Subcutaneous abdominal adipose tissue (tissue), 5 donors: ENCODE measurements around the gene ARHGAP5.

Source experiments
- H3K27ac ChIP-seq: one replicate; pipeline ENCODE4 v1.7.0; 2013; ENCODE audit warnings: low read depth, mild to moderate bottlenecking, inconsistent platforms, low read length, moderate library complexity
- H3K27me3 ChIP-seq, 5 donors: one replicate each; pipeline ENCODE4 v1.7.0; 2013; ENCODE audit warnings: low read length in 5 of 5, inconsistent platforms in 1 of 5; ENCODE audit not compliant: control insufficient read depth in 5 of 5, insufficient read depth in 4 of 5
- H3K36me3 ChIP-seq, 5 donors: one replicate each; pipeline ENCODE4 v1.7.0; 2013; ENCODE audit warnings: low read length in 5 of 5; ENCODE audit not compliant: control insufficient read depth in 5 of 5, insufficient read depth in 5 of 5
- H3K4me1 ChIP-seq, 5 donors: one replicate each; pipeline ENCODE4 v1.7.0; 2013; ENCODE audit warnings: low read length in 5 of 5, mild to moderate bottlenecking in 3 of 5, moderate library complexity in 1 of 5; ENCODE audit not compliant: control insufficient read depth in 5 of 5, insufficient read depth in 5 of 5
- H3K4me3 ChIP-seq, 5 donors: one replicate each; pipeline ENCODE4 v1.7.0; 2013; ENCODE audit warnings: low read length in 5 of 5, low read depth in 1 of 5
- H3K9ac ChIP-seq, 5 donors: one replicate each; pipeline ENCODE4 v1.7.0; 2013; ENCODE audit warnings: low read length in 5 of 5, mild to moderate bottlenecking in 4 of 5, moderate library complexity in 3 of 5
- H3K9me3 ChIP-seq, 5 donors: one replicate each; pipeline ENCODE4 v1.7.0; 2013; ENCODE audit warnings: low read length in 5 of 5; ENCODE audit not compliant: control insufficient read depth in 5 of 5
- donor health status: healthy.
- donor health status: healthy.
- donor health status: healthy.
- donor health status: healthy.
- donor health status: healthy.

ARHGAP5 gene

DNA sequence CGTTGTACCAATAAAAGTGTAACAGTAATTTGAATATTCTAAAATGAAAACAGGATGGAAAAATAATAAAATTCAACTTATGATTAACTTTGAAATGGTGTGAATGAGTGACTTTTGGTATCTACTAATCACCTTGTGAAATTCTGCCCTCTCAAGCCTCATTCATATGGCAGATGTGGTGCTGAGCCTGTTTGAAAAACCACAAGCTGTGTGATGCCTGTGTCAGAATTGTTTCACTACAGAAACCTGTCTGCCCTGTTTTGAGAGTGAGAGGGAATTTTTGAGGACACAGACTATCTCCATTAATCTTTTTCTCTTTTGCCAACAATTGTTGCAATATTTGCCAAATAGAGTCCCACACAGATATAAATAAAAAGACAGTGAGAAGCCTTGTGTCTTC lies 120.8 kb downstream of the ARHGAP5 start:
- H3K9ac ChIP-seq = no peak overlapping the region
- no peak overlapping the region for H3K4me3 ChIP-seq
- no peak overlapping the region for H3K27ac ChIP-seq
- no peaks in the 10 kb centered on the region for H3K27me3 ChIP-seq
- peaks cover 0 to 24% (median 21%) of the 10 kb centered on the region in 5 donors for H3K4me1 ChIP-seq
- no peaks in the 10 kb centered on the region for H3K36me3 ChIP-seq
- H3K9me3 ChIP-seq = no peaks in the 10 kb centered on the region

DNA sequence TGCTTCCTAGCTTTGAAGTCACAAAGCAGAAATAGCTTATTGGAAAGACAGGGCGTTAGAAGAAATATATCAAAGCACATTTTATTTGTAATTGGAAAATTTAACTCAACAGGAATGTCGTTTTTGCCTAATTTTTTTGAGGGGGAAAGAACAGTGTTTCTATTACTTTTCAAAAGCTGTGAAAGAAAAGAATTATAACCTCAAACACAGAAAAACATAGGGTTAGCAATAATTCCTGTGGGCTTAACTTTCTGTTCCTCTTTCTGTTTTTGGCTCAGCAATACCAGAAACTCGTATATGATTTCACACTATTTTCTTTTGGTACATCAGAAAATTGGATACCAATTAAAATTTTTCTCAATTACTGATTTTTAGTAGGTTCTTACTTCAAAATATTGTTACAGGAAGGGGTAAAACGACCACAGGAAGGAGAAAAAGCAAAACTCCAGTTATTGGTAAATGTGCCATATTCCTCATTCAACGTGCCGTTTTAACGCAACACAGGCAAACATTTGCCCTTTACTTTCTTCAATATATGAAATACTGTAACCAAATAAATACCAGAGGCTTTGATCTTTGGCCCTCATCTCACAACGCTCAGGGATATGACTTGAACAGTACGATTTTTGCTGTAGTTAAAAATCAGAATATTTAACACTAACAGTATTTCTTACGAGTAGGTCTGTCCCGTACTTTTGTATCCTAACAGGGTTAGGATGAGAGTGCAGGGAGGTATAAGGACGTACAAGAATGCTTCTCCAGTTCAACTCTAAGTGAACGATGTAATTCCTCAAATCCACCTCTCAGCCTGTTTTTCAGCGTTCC lies 123.5 kb downstream of the ARHGAP5 start:
- Histone ChIP-seq H3K27me3 (no peaks in the 10 kb centered on the region), H3K4me1 (peaks cover 3 to 38% (median 33%) of the 10 kb centered on the region in 5 donors), H3K27ac (no peak overlapping the region), H3K9me3 (no peaks in the 10 kb centered on the region), H3K4me3 (peak overlapping the region; percentile 92 to 98 (median 96)), H3K9ac (peak overlapping the region in 4 of 5 donors; percentile 6 to 90 (median 72)), H3K36me3 (no peaks in the 10 kb centered on the region)

DNA sequence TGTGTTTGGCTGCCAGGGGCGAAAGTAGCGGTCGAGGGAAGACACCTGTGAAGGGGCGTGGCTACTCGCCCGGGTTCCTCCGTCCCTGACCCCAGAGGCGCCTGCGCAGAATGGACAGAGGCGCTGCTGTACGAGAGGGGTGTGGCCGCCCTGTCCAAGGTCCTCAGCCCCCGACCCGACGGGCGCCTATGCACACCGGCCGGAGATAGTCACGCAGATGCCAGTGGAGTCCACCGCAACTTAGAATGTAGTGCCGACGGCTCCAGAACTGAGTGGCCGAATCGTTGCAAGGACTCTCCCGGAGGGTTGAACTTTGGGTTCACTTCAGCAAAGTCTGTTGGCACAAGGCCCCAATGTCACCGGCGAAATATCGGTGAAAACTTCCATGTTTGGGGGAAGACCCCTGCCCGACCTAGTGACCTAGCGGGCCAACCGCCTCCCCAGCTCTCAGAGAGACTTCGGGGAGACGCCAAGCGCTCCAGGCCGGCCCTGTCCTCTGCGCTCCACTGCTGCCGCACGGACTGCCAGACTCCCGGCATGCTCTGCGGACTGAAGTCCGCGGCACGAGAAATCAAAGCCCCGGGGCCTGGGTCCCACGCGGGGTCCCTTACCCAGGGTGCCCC lies 124.2 kb downstream of the ARHGAP5 start:
- Histone ChIP-seq H3K36me3 (no peaks in the 10 kb centered on the region), H3K4me1 (peaks cover 3 to 38% (median 33%) of the 10 kb centered on the region in 5 donors), H3K27me3 (no peaks in the 10 kb centered on the region), H3K27ac (peak overlapping the region; percentile 79), H3K9ac (peak overlapping the region in 4 of 5 donors; percentile 64 to 90 (median 81)), H3K9me3 (no peaks in the 10 kb centered on the region), H3K4me3 (peak overlapping the region; percentile 92 to 98 (median 96))

DNA sequence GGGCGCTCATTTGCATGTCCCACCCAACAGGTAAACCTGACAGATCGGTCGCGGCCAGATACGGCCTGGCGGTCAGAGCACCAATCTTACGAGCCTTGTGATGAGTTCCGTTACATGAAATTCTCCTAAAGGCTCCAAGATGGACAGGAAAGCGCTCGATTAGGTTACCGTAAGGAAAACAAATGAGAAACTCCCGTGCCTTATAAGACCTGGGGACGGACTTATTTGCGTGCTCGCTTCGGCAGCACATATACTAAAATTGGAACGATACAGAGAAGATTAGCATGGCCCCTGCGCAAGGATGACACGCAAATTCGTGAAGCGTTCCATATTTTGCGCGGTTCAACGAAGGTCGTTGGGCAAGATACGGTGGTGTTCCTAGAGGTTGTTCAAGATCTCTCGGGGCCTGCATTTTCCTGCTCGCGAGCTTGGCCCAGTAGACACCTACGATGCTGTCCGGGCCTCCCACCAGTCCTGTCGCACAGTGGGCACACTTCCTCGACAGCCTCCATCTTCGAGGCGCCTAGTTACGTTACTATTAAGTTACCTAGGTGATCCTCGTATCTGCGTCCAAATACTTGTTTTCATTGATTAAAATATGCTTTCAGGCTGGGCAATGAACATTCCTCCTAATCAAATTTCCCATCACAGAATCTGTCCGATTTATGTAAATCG lies 124.8 kb downstream of the ARHGAP5 start, which contains the start of gene RNU6-7:
Gene RNU6-7 (plus strand): TSS at position 230 of the 675 bp plus-strand sequence.
- Histone ChIP-seq H3K36me3 (no peaks in the 10 kb centered on the region), H3K27ac (peak within 1 kb of the TSS; percentile 79), H3K27me3 (no peaks in the 10 kb centered on the region), H3K9ac (peak within 1 kb of the TSS; percentile 12 to 90 (median 84)), H3K4me3 (peak within 1 kb of the TSS; percentile 92 to 98 (median 96)), H3K4me1 (peaks cover 3 to 38% (median 33%) of the 10 kb centered on the region in 5 donors), H3K9me3 (no peaks in the 10 kb centered on the region)

DNA sequence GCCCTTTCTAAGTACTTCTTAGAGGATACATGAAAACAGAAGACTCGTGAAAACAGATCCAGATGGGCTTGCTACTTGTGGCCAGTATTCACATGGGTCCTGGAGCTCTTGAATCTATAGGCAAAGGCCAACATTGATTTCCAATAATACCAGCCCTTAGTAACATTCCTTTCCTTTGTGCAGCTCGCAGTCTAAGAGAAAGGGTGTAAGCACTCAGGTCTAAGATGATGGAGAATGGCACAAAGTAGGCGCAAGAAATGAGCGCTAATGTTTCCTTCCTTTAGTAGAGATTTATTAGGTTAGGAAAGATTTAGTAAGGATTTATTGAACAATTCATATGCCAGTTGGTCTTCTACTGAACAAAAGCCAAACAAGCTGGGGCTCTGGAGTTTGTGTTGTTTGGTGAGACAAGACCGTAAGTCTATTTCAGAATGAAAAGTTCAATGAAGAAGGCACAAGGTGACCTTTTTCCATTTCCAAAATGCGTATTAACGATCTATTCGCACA lies 125.4 kb downstream of the ARHGAP5 start:
- H3K36me3 ChIP-seq = no peaks in the 10 kb centered on the region
- no peaks in the 10 kb centered on the region for H3K9me3 ChIP-seq

DNA sequence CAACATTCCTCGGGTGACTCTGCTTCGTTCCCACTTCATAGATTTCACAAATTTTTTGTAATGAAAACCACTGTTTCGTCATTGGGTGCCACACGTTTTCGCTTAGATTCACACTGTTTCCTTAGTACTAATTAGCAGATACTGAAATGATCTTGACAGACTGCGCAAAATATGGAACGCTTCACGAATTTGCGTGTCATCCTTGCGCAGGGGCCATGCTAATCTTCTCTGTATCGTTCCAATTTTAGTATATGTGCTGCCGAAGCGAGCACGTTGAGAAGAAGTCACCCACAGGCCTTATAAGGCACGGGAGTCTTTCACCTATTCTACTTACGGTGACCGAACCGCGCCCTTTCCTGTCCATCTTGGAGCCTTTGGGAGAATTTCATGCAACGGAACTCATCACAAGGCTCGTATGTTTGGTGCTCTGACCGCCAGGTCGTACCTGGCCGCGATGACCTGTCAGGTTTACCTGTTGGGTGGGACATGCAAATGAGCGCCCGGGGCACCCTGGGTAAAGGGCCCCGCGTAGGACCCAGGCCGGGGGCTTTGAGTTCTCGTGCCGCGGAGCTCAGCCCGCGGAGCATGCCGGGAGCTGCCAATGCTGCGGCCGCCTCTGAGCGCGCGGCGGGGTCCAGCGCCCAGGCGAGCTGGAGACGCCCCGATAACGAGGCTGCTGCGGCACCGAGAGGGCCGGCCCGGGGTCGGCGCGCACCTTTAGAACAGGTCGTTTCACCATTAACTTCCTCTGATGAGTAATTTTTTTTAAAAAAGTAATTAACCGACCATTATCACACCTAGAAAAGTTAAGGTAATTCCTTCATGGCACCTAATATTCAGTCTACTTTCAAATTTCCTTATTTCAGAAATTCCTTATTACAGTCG lies 126.1 kb downstream of the ARHGAP5 start, which contains the start of gene RNU6-8:
Gene RNU6-8 (minus strand): TSS at position 272 of the 885 bp plus-strand sequence.
- peak within 1 kb of the TSS; percentile 79 for H3K27ac ChIP-seq
- H3K36me3 ChIP-seq = no peaks in the 10 kb centered on the region
- peak within 1 kb of the TSS; percentile 87 to 98 (median 96) for H3K4me3 ChIP-seq
- peak within 1 kb of the TSS; percentile 12 to 90 (median 84) for H3K9ac ChIP-seq
- H3K9me3 ChIP-seq = no peaks in the 10 kb centered on the region
- peaks cover 3 to 38% (median 33%) of the 10 kb centered on the region in 5 donors for H3K4me1 ChIP-seq
- H3K27me3 ChIP-seq = no peaks in the 10 kb centered on the region

More for the DNA sequence above, 125.4 kb downstream of the ARHGAP5 start:
- Histone ChIP-seq H3K4me1 (peaks cover 3 to 38% (median 33%) of the 10 kb centered on the region in 5 donors), H3K9ac (peak overlapping the region; percentile 12 to 90 (median 84)), H3K27me3 (no peaks in the 10 kb centered on the region), H3K4me3 (peak overlapping the region; percentile 87 to 98 (median 96)), H3K27ac (peak overlapping the region; percentile 79)

DNA sequence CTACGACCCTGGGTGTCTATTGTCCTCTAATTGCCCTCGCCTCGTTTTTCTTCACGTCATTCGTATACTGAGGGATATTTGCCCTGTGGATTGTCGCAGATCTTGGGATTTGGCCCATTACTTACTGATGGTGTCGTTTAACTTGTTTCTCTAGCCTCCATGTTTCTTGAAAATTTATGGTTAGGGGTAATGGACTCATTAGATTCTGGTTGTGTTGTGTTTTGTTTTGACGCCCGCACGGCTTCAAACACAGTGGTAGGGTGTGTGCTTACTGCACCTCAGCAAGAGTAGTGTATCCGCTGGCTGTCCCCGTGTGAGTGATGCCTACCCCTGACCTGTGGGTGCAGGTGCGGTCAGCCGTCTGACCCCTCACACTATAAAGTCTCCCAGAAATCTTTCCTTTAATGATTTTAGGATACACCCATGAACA lies 126.8 kb downstream of the ARHGAP5 start:
- Histone ChIP-seq H3K9me3 (no peaks in the 10 kb centered on the region), H3K4me3 (peak overlapping the region; percentile 77 to 98 (median 96)), H3K27ac (no peak overlapping the region), H3K4me1 (peaks cover 3 to 38% (median 33%) of the 10 kb centered on the region in 5 donors), H3K9ac (peak overlapping the region; percentile 11 to 90 (median 84)), H3K27me3 (no peaks in the 10 kb centered on the region), H3K36me3 (no peaks in the 10 kb centered on the region)

DNA sequence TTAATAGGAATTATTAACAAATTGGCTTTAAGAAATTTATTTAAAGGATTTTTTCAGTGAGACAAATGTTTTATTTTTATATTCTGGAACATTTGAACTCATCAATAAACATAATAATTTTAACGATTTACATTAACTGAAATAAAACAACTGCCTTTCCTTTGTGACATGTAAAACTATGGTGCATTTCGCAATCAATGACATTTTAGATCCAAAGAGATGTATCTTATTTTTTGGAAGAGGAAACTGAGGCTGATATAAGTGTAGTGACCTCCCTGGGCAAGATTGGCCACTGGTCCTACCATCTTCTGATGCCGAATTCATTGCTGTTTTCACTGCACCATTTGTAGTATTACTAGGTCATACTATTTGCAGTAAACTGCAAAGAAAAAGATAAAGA lies 128.4 kb downstream of the ARHGAP5 start:
- Histone ChIP-seq H3K27me3 (no peaks in the 10 kb centered on the region), H3K27ac (no peak overlapping the region), H3K9me3 (no peaks in the 10 kb centered on the region), H3K4me3 (no peak overlapping the region), H3K4me1 (peaks cover 3 to 38% (median 33%) of the 10 kb centered on the region in 5 donors), H3K36me3 (no peaks in the 10 kb centered on the region), H3K9ac (no peak overlapping the region)

DNA sequence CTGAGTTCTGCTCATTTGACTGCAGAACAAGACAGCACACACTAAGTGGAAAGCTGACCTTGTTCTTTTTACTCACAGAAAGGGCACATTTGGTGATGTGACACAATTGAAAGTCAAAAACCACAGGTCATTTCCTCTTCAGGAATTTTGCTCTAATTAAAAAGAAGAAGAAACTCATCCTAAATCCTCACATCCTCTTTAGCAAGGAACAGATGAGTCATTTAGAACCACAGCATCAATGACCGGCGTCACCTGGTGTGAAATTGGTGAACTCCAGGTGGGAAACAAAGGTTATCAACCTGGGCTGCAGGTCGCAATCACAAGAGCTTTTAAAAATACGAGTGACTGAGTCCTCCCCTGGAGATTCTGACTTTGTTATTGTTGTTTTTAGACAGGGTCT lies 128.9 kb downstream of the ARHGAP5 start:
- no peak overlapping the region for H3K27ac ChIP-seq
- no peaks in the 10 kb centered on the region for H3K9me3 ChIP-seq
- peaks cover 3 to 33% (median 30%) of the 10 kb centered on the region in 5 donors for H3K4me1 ChIP-seq
- H3K9ac ChIP-seq = no peak overlapping the region
- H3K36me3 ChIP-seq = no peaks in the 10 kb centered on the region
- H3K4me3 ChIP-seq = no peak overlapping the region
- no peaks in the 10 kb centered on the region for H3K27me3 ChIP-seq
